ENCODE measurements around the gene SH3D21.
A peak's percentile ranks its signal among the peaks of the same experiment; 100 is the strongest.

The SH3D21 gene

DNA sequence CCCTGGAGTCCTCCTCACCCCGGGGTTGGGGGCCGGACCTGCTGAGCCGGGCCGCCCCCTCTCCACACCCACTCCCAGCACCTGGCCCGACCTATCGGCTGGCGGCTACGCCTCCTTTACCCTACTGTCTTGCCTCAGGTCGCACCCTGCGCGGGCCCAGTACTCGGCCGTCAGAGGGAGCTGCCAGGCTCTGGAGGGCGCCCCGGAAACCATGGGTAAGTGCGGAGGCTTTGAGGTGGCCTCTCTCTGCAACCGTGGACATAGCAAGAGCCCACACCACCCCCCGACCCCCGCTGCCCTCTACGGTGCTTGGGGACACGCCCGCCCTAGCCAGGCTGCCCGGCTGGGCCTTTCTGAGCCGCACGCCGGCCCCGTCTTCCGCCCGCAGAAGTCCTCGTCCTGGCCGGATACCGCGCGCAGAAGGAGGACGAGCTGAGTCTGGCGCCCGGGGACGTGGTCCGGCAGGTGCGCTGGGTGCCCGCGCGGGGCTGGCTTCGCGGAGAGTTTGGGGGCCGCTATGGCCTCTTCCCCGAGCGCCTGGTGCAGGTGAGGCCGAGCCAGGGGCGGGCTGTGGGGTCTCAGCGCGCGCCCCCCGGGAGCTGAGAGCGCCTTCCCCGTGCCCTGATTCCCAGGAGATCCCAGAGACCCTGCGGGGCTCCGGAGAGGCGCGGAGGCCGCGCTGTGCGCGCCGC lies at the start of gene SH3D21:
Gene SH3D21 (plus strand): TSS at position 159 of the 692 bp plus-strand sequence. CDS start 53 bp downstream, at position 212.
- DNase-seq: peak; percentile 32

DNA sequence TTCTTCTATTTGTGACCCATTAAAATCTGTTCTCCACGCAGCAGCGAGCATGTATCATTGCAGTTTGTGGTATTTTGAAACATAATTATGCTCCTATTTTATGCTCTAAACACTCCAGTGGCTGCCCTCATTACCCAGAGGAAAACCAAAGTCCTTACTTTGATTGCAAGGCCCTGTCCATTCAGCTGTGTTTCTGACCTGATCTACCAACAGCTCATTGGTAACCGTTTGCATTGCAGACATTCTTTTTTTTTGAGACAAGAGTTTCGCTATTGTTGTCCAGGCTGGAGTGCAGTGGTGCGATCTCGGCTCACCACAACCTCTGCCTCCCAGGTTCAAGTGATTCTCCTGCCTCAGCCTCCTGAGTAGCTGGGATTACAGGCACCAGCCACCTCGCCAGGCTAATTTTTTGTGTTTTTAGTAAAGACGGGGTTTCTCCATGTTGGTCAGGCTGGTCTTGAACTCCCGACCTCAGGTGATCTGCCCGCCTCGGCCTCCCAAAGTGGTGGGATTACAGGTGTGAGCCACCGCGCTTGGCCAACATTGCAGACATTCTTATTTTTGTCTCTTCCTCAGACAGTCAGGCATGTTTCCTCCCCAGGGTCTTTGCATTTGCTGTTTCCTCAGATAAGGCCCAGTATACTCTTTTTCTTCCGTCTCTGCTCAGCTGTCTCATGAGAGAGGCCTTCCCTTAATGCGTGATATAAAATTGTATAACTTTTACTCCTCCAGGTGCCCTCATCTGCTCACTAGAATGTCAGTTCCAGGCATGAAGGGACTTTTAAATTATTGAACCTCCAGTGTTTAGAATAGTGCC lies 49.4 kb upstream of the SH3D21 start:
- no peak for DNase-seq

DNA sequence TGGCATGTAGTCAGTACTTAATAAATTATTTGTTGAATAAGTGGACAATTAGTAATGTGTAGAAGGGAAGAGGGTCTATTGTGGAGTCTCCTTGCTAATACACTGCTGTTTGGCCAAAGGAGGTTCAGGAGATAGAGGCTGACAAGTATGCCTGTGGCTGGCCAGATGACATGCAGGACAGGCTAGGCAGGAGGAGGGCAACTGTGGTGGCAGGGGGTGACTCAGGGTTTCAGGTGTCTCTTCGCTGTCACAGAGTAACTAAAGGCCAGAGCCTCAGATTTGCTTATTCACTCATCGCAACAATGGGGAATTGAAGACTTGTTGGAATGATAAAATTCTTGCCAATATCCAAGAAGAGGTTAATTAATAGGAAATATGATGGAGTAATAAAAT lies 48.8 kb upstream of the SH3D21 start:
- DNase-seq: no peak

DNA sequence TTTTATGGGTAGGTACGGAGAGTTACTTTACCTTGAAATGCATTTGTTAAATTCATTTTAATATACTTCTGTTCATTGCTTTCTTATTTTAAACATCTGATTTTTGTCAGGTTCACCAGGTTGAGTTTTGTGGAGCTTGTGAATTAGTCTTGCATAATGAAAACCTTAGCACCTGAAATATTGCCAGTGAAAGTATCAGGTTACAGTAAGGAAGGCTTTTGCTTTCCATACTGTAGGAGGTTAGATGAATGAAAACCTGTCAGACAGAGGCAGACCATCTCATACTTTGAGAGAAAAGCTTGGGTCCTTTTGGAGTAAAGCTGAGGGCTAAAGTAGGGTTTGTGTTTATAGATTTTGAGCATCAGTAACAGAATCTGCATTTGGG lies 47.2 kb upstream of the SH3D21 start:
- DNase-seq: no peak

DNA sequence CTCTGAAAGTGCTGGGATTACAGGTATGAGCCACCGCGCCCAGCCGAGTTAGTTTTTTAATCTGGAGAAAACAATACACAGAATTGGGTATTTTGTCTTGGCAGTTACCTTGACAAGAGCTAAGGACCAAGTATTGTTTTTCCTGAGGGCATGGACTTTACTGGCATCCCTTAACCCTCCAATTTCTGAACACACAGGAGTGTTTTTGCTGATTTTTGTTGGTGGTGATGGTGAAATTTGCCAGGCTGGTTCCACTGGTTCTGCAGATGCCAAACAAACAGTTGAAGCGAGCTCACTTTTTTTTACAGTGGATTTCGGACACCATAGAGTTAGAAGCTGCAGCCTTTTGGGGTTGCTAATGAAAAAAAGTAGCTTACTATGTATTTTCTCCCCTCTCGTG lies 37.2 kb upstream of the SH3D21 start:
- no peak for DNase-seq

DNA sequence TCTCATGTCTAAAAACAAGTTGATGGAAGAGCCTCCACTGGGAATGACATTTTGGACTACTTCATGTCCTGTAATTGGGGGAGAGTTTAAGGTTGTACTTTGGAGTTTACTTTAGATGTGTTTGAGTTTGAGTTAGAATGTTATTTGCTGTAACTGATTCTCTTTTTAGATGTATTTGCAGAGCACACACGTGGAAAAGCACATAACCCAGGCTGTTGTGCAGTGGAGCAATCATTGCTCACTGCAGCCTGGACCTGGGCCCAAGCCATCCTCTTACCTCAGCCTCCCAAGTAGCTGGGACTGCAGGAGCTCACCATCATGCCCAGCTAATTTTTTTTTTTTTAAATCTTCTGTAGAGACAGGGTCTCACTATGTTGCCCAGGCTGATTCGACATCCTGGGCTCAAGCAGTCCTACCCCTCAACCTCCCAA lies 36.7 kb upstream of the SH3D21 start:
- no peak for DNase-seq

DNA sequence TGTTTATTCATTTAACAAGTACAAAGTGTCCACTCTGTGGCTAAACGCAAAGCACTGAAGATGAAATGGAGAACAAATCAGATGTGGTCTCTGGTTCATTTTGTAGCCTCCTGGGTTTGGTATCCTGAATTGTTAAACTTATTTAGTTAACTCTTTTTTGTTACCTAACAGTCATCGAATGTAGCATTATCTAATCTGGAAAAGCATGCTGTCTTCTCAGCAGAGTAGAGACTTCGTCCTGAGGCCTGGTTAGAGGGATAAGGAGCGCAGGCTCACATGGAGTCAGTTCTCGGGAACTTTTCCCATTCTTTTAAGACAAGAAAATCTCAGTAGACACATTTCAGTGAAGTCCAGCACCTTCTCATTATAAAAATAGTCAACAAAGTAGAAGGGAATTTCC lies 33.1 kb upstream of the SH3D21 start:
- no peak for DNase-seq

DNA sequence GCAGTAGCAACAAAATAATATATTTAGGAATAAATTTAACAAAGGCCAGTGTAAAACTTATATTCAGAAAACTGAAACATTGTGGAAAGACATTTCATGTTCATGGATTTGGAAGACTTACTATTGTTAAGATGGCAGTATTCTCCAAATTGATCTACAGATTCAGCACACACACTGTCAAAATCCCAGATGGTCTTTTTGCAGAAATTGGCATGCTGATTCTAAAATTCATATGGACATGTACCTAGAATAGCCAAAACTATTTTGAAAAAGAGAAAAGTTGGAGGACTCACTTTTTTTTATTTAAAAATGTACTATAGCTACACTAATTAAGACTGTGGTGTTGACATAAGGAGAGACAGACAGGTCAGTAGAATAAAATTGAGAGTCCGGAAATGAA lies 32.0 kb upstream of the SH3D21 start:
- no peak for DNase-seq

DNA sequence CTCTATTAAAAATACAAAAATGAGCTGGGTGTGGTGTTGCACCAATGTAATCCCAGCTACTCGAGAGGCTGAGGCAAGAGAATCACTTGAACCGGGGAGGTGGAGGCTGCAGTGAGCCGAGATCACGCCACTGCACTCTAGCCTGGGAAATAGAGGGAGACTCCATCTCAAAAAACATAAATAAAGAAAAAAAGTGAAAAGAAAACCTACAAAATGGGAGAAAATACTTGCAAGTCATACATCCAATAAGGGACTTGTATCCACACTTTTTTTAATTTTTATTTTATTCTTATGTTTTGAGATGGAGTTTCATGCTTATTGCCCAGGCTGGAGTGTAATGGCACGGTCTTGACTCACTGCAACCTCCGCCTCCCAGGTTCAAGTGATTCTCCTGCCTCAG lies 29.5 kb upstream of the SH3D21 start:
- DNase-seq: no peak

DNA sequence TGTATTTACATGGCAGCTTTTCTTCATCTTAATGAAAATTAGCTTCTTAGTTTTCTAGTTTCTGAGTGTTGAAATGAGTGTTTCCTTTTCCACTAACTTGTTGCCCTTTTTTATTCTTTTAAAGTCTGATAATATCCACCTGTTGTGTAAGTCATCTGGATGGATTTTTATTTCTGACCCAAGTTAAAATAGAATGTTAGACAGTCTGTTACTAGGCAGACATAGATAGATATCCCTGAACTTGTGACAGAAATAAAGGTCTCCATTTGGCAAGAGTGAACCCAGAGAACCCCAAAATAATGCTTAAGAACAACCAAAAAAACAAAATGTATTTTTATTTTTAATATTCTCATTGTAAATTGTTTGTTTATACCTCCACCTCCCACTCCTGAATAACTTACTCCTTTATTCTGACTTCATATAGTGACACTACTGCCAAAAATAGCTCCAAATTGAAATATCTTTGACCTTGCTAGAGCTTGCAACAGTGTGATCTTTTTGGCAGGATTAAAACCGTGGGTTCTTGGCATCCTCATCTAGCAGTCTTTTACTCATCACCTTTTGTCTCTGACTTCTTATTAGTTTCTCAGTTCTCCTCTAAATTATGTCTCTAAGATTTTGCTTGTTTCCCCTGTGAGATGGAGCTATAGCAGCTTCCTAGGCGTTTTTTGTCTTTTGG lies 26.9 kb upstream of the SH3D21 start:
- no peak for DNase-seq

DNA sequence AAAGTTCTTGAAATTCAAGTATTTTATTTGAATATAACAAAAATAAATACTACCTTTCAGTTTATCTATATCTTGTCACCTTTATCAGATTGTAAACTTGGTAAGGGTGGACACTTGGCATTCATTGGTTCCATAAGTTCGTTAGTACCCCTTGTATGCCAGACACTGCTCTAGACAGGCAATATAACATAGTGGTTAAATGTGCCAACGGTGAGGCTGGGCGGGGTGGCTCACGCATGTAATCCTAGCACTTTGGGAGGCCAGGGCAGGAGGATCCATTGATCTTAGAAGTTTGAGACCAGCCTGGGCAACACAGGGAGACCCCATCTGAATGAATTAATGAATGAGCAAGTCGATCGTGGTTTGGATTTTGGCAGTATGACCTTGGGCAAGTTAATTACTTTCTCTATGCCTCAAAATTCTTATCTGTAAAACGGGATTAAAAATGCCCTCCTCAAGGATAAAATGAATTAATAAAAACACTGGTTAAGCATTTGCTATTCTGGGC lies 26.3 kb upstream of the SH3D21 start:
- DNase-seq: no peak

DNA sequence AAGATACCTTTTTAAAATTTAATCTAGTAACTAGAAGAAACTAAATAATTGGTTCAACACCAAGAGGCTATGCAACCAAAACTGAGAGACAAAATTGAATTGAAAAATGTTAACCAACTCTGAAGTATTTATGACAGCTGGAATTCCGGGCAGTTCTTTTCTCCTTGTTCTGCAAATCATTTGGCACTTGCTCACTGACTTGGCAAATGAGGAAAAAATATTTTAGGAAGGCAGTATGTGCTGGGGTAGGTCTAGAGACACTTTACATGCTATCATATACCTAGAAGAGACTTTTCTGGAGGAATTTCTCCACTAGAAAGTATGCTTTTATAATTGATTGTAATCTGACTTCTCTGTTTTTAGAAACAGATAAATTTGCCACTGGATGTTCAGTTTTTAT lies 22.1 kb upstream of the SH3D21 start:
- DNase-seq: no peak

DNA sequence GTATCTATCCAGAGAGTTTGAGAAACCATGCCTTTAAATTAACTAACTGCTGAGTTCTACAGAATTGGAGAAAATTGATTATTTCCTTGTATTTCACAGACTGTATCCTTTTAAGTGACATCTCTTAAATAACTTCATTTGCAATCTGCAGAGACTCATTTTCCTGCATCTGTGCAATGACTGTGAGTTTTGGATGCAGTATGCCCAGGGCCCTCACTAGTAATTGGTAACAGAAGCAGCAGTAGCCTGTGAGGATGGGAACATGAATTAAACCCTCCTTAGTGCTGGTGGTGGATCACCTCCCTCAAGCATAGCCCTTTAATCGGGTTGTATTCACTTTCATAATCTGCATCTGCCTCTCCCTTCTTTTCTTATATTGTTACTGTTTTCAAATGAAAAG lies 21.7 kb upstream of the SH3D21 start:
- DNase-seq: no peak

DNA sequence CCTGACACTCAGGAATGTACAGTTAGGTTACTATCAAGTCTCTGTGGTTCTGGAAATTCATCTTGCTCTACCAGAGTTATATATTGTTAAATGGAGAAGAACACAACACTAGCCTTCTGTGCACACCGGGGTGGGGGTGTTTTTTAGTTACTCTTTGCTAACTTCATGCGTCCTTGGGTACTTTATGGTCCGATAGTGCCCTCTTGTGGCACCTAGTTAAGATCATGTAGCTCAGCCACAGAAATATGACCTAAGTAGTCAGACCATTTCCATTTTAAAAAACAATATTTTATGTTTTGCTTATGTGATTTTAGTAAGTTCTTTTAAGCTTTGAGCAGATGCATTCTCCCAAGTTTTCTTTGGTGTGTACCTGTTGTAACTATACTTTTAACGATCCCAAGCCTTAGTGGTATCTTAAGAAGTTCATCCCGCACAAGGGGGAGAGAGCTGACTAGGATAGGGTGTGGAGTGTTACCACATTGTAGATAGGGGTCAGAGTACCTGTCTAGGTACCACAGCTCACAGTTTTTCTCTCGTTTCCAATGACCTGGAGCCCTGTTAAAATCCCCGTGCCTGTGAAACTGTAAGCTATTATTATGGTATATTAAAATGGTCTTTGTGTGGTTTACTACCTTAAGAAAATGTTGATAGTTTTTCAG lies 20.6 kb upstream of the SH3D21 start:
- DNase-seq: peak; percentile 59

DNA sequence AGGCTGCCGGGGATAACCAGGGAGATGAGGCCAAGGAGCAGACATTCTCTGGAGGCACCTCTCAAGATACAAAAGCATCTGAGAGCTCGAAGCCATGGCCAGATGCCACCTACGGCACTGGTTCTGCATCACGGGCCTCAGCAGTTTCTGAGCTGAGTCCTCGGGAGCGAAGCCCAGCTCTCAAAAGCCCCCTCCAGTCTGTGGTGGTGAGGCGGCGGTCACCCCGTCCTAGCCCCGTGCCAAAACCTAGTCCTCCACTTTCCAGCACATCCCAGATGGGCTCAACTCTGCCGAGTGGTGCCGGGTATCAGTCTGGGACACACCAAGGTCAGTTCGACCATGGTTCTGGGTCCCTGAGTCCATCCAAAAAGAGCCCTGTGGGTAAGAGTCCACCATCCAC lies 19.4 kb upstream of the SH3D21 start:
- no peak for DNase-seq

DNA sequence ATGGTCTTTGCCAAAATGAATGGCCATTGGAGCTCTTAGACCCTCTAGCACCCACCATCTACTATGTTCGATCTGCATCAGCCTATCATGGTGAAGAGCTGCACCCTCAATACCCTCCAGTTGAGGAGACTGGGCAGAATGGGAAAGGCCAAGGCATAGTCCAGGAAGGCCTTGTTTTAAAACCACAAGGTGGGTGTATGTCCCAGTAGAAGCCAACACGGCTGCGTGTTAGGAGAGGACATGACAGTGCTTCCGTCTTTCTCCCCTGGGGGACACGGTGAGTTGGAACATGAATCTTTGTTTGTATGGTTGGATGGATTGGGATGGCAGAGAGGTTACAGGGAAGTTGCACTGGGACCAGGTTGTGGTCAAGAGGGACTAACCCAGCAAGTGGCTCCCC lies 18.6 kb upstream of the SH3D21 start:
- no peak for DNase-seq

DNA sequence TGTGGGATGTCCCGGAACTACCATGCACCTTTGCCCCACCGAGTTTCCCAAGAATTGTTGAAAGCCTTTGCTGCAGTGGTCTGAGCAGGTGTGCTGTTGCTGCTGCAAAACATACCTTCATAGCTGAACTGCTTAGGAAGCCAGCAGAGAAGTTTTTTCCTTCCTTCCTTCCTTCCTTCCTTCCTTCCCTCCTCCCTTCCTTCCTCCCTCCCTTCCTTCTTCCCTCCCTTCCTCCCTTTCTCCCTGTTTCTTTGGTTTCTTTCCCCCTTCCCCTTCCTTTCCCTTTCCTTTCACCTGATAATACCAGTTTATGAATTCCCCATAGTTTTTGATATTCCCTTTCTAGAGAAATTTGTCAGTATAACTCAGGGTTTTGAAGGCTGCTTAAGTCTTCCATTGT lies 10.8 kb upstream of the SH3D21 start:
- no peak for DNase-seq

DNA sequence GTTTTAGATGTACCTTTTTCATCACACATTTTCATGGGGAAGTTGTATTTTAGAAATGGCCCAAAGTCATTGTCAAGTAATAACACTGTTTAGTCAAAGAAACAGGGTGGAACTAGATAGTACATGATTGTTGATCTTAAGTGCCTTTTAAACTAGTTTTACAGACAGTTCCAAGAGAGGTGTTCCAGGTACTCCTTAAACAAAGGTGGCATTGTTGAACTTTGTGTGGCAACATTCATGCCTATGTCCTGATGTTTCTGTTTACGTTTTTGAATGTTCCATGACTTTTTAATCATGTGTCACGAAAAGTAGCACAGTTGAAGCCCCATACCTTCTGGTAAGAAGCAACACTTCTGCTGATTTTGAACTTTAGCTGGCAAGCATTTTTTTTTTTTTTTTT lies 9.1 kb upstream of the SH3D21 start:
- DNase-seq: no peak

DNA sequence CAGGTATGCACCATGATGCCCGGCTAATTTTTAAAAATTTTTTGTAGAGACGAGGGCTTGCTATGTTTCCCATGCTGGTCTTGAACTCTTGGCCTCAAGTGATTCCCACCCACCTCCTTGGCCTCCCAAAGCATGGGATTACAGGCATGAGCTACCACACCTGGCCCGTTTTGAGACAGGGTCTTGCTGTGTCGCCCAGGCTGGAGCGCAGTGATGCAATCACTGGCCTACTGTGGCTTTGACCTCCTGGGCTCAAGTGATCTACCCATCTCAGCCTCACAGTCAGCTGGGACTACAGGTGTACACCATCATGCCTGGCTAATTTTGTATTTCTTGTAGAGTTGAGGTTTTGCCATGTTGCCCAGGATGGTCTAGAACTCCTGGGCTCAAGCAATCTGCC lies 7.5 kb upstream of the SH3D21 start:
- DNase-seq: no peak

DNA sequence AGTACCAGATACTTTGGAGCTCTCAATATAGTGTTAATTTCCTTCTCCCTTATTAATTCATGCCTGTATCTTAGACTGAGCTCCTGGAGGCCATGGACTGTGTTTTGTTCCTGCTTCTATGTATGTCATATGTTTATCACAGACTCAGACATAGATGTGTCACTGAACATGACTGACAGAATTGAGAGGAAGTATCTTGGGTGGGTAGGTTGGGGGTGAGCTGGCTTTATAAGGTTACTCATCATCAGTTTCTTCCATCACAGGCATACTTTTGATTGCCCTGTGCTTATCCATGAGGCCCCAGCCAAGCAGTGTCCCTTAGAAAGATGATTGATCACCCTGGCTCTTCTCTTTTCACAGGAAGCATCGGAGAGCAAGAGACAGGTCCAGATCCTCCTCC lies 5.6 kb upstream of the SH3D21 start:
- no peak for DNase-seq

DNA sequence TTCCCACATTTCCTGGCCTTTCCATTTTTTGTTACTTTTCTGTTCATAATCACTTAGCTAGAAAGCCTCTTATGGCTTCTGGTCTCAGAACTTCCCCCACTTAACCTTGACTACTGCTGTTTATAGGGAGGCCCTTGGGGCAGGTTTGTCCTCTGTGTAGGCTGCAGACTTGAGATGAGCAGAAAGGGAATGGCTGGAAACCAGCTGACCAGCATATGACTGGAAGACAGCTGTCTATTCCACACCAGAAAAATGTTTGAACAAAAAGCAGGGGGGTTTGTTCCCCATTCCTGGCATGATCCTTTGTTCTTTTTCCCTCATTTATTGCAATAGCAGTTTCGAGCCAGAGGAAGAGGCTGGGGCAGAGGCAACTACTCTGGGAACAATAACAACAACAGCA lies 4.9 kb upstream of the SH3D21 start:
- DNase-seq: no peak

DNA sequence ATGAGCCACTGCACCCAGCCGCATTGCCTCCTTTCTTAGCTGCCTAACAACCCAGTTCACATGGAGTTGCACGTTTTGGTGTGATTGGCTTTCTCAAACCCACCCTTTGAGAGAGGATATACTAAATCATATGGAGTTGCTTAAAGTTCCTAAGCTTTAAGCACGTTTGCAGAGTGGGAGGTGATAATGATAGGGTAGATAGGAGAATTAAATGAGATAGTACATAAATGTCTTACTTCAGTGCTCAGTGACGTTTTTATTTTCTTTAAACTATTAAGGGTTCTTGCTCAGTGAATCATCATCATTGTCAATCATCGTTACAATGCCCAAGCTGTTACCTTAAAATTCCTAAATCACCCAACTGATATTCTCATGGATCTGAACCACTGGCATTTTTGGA lies 2.9 kb upstream of the SH3D21 start:
- DNase-seq: no peak

DNA sequence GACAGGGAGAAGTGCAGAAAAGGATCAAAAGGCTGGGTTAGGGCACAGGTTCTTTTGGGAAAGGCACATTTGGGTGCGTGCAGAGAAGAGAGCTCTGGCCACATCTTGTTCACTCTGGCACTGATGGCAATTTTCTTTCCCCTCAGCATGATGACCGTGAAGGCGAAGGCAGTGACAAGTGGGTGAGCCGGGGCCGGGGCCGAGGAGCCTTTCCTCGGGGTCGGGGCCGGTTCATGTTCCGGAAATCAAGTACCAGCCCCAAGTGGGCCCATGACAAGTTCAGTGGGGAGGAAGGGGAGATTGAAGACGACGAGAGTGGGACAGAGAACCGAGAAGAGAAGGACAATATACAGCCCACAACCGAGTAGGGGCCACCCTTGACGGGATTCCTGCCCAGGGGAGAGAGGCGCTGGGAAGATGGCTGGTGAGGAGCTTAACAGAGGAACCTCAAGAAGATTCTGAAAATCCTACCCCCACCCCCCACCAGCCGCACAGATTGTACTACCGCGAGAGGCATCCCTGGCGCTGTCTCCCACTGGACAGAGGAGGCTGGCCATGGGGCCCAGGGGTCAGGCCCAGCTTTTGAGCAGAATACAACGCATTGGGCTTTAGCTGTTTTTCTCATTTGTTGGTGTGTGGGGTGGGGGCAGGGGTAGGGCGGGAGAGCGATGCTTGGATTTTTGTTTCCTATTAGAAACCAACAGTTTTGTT lies 2.4 kb upstream of the SH3D21 start:
- DNase-seq: no peak

All from activated T-cell treated with anti-CD3 and anti-CD28 coated beads for 4 hours (primary cell).